ENCODE results near the gene FAM153A.
"Not testable (repeated sequence)": the region's sequence is repeated elsewhere in the genome, so short reads cannot be mapped to it uniquely, and the experiment has no call there.

FAM153A gene

DNA sequence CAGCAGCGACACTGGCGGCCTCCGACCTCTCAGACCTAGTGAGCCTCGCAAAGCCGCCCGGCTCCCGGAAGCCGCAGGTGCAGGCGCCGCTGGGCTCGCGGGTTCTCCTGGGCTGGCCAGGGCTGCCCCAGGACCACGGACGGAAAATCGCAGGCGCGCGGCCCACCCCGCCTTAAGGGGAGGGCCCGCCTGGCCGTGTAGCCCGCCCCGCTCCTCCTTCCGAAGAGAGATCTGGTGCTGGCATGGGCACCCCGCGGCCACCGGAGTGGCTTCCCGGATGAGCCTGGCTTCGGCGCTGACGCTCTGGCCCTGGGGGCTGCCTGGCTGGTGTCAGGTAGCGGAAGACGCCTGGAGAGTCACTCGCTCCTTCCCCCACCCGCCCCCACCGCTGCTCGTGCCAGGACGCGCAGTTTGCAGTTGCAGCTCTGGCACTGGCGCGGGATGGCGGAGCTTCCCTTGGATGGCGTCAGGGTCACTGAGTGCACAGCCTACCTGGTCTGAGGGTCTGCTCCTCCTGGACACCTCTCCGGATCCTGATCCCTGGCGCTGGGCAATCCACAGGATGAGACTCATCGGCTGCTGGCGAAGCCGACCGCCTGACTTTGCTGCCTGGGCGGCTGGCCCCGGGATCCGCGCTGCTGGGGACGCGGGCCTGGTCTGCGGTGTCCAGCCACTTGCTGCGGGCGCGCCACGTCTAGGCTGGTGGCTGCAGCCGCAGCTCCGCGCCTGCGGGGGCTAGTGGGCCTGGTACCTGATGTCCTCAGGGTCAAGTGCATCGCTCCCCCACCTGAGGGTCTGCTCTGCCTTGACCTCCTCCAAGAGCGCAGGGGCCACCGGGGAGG is at the start of gene FAM153A:
Gene FAM153A, minus strand, starts transcription at position 108 of the 842 bp plus-strand sequence.
- DNase-seq = not testable (repeated sequence)

DNA sequence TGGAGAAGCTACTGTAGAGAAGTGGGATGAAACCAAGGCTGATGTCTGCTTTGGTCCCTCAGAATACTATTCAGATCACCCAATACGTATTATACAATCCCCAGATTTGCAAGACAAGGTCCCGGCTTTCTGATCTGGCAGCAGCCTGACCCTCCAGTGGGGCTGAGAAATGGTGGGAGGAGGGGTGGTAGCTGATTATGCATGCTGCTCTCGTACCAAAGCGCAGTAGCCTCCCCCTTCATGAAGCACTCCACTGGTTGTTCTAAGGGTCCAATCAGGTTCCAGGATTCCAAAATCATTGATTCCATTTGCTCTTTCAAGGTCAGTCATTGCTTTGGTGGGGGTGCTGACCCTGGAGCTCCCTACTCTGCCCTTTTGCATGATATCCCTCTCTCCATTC is 49.6 kb upstream of the FAM153A start:
- DNase-seq = not testable (repeated sequence)

- DNase-seq = not testable (repeated sequence)
Measured at GRCh38 chr5:177826073-177826472, 43.4 kb upstream of the FAM153A start.

DNA sequence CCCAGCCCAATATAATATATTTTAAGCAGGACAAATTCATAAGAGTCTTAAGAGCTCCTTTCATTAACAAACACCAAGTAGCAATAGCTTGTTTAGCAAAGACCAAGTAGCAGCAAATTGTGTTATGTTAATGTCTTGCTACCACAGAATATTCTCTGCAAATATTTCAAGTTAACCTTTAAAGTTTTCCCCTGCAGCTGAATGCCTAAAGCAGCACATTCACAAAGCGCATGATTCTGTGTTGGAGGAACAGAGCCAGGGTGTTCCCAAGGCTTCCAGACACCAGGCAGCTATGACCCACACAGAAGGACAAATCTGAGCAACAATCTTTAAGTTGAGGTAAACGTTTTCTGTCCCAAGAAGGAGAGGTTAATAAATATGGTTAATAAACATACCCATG is 42.1 kb upstream of the FAM153A start:
- DNase-seq = not testable (repeated sequence)

- DNase-seq = not testable (repeated sequence)
Measured at GRCh38 chr5:177822489-177822888, 39.8 kb upstream of the FAM153A start.

- not testable (repeated sequence) for DNase-seq
Measured at GRCh38 chr5:177819664-177820063, 37.0 kb upstream of the FAM153A start.

DNA sequence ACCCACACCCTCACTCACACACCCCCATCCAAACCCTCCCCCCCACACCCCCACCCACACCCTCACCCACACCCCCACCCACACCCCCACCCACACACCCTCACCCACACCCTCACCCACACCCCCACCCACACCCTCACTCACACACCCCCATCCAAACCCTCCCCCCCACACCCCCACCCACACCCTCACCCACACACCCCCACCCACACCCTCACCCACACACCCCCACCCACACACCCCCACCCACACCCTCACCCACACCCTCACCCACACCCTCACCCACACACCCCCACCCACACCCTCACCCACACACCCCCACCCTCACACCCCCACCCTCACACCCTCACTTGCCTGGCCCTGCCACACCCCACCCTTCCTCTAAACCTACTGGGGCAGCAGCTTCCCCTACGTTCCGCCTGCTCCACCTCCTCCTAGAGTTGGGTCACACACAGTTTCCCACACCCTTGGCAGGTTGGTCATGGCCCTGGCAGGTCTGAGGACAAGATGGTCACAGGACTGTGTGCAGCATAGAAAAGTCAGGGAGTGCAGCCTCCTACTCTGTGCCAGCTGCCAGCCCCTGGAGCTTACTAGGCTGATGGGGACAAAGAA is 30.2 kb upstream of the FAM153A start:
- not testable (repeated sequence) for DNase-seq

DNA sequence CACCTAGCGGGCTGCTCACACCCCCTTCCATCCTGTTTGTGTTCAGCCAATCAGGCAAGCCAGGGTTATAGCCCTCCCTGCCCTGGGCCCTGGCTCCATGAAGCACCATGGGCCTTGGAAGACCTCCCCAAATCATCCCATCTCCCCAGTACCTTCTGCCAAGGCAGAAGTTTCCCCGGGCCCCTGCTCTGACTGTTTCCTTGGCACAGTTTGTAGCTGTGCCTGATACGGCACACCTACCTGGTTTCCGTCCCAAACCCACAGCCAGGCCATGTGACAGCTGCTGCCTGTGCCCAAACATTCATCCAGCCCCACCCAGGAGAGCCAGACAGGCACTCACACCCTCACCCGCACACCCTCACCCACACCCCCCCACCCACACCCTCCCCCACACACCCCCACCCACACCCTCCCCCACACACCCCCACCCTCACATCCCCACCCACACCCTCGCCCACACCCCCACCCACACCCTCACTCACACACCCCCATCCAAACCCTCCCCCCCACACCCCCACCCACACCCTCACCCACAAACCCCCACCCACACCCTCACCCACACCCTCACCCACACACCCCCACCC is 29.6 kb upstream of the FAM153A start:
- not testable (repeated sequence) for DNase-seq

DNA sequence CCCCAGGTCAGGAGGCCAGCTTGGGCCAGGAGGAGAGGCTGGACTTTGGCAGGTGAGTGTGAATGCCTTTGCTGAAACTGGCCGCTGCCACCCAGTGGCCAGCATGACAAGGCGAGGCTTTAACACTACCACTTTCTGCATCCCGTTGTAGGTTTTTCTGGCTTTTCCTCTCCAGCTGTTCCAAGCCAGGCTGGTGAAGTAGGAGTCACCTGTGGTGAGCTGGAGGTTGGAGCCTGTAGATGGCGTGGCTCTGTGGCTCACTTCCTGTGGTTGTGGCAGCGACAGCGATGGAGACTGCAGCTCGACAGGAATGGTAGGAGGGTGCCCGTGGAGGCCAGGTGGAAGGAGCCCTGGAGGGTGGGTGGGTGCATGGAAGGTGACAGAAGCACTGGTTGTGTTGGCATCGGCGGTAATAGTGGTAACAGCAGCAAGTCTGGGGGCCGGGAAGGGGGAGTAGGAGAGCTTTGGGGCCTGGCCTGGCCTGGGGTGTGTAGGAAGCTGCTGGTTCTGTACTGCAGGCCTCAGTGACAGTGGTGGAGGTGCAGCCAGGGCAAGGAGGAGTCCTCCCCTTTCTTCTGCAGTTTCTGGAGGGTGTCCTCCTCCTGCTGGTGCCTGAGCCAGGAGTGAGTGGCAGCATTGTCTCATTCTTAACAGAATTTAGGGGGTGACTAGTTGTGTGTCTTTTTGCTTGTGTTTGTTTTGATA is 26.7 kb upstream of the FAM153A start:
- not testable (repeated sequence) for DNase-seq

DNA sequence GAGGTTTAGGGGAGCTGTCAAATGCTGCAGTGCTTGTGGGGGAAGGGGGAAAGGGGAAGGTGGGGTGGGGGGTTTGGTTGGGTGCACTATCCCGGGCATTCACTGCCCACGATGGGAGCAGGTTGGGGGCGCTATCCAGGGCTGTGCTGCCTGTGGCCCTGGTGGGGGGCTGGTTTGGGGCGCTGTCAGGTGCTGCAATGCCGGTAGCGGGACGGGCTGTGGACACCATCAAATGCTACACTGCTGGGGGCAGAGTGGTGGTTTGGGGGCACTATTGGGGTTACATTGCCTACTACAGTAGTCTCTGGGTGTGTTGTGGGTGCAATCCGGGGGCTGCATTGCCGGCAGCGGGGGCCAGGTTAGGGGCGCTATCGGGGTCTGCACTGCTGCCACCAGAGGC is 25.7 kb upstream of the FAM153A start:
- DNase-seq = not testable (repeated sequence)

GRCh38 chr5:177807265-177807664 is 24.6 kb upstream of the FAM153A start:
- DNase-seq = not testable (repeated sequence)

DNA sequence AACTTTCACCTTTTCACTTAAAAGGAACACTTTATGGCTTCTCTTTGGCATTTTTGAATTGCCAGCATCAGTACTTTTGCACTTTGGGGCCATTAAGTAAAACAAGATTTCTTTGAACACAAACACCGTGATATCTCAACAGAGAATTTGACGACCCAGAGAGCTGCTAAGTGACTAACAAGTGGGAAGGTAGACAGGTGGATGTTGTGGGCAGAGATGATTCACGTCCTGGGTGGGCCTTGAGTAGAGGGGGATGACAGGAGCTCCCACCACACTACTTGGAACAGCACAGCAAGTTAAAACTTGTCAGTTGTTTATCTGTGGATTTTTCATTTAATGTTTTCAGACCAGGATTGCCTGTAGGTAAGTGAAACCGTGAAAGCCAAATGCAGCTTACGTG is 18.7 kb upstream of the FAM153A start:
- not testable (repeated sequence) for DNase-seq

DNA sequence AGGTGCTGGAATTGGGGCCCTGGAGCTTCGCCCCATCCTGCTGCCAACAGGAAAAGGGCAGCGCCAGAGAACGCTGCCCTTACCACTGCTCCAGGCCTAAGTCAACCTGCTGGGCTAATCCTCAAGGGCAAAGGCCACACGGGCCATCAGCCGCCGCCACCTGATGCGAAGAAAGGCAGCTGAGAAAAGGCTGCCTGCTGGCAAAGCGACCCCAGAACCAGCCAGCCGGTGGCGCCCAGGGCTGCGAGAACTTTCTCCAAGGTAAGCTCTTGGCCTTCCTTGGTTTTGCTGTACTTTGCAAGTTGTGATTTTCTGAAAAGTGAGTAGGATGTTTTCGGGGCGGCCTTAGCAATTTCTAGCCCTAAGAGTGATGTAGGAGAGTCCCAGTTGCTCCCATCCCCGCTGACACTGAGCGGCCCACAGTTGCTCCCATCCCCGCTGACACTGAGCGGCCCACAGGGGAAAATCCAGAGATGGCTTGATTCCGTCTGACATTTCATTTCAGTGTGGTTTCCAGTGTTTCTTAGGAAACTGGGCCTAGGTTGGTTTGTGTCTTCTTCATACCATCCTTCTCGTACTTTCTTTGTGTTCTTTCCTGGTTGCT is 15.6 kb upstream of the FAM153A start:
- DNase-seq = not testable (repeated sequence)

DNA sequence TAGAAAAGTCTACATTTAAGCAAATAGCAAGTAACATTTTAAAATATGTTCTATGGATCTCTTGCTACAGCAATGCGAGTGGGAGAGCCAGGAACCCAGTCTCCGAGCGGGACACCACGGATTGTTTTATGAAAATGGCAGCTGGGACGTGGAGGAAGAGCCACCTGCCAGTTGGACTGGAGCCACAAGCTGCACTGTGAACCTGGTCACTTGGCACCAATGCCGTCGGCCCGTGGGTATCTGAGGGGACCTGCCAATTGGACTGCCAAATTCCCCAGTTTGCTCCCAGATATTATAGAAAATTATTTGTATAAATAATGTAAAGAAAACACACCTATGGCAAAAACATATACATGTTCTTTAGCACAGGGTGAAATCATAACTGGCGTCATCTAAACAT is 10.6 kb upstream of the FAM153A start:
- not testable (repeated sequence) for DNase-seq

- DNase-seq = not testable (repeated sequence)
Measured at GRCh38 chr5:177791649-177792048, 8.9 kb upstream of the FAM153A start.

GRCh38 chr5:177782169-177782568 is 530 bp downstream of the FAM153A start:
- not testable (repeated sequence) for DNase-seq

- DNase-seq = not testable (repeated sequence)
Measured at GRCh38 chr5:177771206-177771605, 11.5 kb downstream of the FAM153A start.

DNA sequence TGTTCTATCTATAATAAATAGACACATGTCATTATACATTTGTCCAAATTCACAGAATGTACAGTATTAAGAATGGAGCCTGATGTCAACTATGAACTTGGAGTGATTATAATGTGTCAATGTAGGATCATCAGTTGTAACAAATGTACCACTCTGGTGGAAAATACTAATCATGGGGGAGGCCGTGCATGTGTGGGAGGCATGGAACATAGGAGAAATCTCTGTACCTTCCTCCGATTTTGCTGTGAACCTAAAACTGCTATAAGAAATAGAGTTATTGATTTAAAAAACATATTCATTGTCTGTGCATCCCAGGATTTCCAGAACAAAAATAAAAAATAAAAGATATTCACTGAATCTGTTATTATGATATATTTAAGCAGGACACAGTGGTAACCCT is 12.1 kb downstream of the FAM153A start:
- DNase-seq = not testable (repeated sequence)

- not testable (repeated sequence) for DNase-seq
Measured at GRCh38 chr5:177763737-177764508, 18.8 kb downstream of the FAM153A start.

GRCh38 chr5:177760954-177761353 is 21.7 kb downstream of the FAM153A start:
- not testable (repeated sequence) for DNase-seq

DNA sequence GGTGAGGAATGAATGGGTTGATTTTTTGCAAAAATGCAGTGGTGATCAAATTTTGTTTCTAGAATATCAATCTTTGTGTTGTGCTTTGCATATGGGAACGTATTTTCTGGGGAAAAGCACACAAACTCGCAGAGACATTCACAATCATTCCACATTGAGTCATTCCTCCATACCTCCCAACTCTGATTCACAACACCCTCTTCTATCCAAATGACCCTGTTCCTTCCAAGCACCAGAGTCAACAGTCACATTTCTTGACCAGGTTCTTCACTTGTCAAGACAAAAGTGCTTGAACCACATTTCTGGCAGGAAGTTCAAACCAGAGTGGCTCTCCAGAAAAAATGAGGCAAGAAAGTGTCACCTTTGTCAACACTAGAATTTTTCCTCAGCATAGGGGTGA is 35.3 kb downstream of the FAM153A start:
- not testable (repeated sequence) for DNase-seq

DNA sequence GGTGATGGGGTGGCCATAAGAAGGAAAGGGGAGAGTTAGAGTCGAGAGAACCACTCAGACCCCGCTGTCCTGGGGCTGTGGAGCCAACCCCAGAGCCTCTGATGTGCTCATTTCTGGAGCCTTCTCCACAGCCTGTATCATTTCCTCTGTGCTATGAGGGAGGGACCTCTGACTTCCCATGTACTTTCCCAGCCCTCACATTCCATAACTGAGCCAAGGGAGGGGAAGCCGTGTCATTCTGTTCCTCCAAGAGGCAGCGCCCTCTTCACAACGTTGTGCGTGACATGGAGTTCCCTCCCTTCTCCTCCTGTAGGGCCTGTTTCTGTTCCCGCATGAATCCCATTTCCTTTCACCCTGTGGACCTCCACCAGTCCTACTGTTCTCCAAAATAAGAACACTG is 57.8 kb downstream of the FAM153A start:
- DNase-seq = not testable (repeated sequence)

All from NCI-H69 (cell line).